SKM-1 (cell line): Measurements from ENCODE around the gene SETBP1.

ENCODE experiments used
- DNase-seq: peaks from one replicate; lab custom pipeline; 2025; ENCODE audit not compliant: unreplicated experiment; lab: John Stamatoyannopoulos, UW

SETBP1 gene

DNA sequence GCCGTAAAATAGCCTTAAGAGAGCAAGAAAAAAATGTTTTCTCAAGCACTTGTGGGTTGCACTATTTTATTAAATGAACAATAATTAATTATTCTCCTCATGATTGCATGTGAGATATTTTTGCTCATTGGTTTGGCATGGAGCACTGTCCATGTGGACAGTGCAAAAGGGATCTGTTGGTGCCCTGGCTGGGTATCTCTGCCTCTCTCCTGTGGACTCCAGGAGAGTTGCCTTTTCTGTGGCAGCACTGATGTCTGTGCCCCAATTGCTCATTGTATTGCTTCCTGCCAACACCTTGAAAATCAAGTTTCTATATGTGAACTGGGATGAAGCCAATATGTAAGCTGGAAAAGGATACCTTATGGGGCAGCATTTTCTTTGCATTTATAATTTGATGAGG is 131.7 kb downstream of the SETBP1 start:
- DNase-seq: no peak

- no peak for DNase-seq
Measured at GRCh38 chr18:44813586-44813985, 132.9 kb downstream of the SETBP1 start.

DNA sequence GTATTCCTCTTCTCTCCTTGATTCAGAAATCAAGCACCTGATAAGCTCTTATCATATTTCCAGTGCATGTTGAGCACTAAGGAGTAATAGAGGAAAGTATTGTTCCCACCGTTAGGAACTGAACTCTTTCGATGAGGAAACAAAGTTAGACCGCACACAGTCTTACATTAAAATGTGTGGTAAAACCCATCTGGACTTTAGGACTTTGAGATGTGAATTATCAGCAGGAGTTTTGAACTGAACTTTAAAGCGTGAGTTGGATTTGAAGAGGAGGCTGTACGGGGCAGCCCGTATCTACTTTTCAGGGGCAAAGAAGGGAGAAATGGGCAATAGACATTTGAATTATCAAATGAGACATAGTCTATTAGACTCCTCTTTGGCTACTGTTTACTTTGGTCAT is 134.4 kb downstream of the SETBP1 start:
- no peak for DNase-seq

GRCh38 chr18:44816050-44816449 is 135.4 kb downstream of the SETBP1 start:
- DNase-seq: no peak

GRCh38 chr18:44816477-44816876 is 135.8 kb downstream of the SETBP1 start:
- DNase-seq: no peak

DNA sequence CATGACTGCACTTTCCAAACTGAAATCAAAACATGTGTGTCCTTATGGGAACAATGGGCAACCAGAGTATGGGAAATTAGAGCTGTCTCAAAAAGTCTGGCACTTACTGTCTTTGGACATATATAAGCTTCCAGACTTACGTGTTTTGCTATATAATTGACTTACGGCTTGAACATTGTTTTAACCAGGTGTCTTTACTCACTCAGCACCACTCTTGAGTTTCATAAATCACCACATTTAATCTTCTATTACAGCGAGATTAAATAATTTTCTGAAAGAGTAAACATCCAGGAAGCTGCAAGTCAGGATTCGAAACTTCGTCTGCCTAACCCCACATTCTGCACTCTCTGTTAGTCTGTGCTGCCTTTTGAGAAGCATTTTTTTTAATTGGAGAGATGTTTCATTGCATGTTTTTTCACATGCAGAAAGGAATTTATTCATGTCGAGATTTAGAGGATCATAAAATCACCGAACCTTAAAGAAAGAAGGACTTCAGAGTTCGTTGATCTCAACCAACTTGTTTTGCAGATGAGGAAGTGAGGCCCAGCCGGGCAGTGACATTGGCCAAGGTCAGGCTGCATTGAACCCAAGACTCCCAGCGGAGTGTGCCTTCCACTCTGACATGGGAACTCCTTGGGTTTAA is 137.3 kb downstream of the SETBP1 start:
- no peak for DNase-seq

DNA sequence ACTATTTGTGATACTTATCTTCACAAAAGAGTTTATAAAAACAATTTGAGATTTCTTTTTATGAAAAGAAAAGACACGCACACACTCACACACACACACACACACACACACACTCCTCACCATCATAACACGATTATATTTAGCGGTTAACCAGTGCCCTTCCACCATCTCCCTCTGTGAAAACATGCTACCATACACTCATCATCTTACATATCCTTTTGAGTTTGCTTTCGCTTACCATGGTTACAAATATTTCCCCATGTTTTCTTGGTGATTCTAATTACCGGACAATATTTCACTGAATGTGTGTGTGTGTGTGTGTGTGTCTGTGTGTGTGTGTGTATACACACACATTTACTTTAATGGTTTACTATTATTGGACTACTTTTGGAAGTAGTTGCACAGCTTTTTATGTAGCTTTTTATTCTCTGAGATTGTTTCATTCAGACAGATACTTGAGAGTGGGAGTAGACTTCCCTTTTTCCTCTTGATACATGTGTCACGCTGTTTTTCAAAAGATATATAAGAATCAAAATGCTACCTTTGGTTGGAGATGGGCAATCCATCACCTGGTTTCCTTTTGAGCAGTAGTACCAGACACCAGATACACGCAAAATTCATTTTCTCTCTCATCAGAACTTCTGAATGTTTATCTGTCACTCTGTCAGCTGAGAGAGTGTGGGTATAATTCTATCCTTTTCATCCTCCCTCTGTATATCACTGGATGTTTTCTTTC is 138.1 kb downstream of the SETBP1 start:
- DNase-seq: no peak

GRCh38 chr18:44819944-44820510 is 139.3 kb downstream of the SETBP1 start:
- no peak for DNase-seq

GRCh38 chr18:44821924-44822323 is 141.2 kb downstream of the SETBP1 start:
- DNase-seq: no peak

DNA sequence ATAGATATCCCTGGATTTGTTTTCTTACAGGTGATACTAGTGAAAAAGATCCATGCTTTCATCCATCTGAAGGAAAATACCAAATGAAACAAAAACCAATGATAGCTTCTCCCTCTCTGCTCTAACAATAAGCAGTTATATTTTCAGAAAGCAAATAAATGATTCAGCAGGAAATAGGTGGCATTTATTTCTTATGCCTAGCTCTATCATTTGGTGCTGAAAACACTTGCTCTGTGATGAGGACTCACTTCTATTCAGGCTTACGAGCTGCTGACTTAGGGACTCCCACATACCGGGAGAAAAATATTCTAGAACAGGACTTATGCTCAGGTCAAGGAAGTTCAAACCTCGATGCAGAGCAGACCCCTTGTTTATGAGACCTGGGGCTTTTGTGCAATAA is 142.6 kb downstream of the SETBP1 start:
- DNase-seq: no peak

DNA sequence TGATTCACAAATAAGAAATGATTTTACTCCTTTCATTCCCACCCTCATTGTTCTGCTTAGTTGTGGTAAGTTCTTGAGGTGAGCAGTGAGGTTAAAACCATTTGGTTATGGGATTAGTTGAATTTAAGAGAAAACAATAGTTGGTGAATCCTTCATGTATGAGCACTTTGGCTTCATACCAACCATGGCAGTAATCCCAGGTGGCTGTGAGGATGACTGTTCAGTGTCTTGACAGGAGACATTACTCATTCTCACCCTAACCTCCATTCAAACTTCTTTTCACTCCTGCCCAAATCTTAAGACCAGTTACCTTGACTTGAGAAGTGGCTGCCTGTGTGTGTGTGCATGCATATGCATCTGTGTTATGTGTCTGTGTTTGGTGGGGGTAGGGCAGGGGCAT is 143.1 kb downstream of the SETBP1 start:
- DNase-seq: no peak

- no peak for DNase-seq
Measured at GRCh38 chr18:44824884-44825283, 144.2 kb downstream of the SETBP1 start.

DNA sequence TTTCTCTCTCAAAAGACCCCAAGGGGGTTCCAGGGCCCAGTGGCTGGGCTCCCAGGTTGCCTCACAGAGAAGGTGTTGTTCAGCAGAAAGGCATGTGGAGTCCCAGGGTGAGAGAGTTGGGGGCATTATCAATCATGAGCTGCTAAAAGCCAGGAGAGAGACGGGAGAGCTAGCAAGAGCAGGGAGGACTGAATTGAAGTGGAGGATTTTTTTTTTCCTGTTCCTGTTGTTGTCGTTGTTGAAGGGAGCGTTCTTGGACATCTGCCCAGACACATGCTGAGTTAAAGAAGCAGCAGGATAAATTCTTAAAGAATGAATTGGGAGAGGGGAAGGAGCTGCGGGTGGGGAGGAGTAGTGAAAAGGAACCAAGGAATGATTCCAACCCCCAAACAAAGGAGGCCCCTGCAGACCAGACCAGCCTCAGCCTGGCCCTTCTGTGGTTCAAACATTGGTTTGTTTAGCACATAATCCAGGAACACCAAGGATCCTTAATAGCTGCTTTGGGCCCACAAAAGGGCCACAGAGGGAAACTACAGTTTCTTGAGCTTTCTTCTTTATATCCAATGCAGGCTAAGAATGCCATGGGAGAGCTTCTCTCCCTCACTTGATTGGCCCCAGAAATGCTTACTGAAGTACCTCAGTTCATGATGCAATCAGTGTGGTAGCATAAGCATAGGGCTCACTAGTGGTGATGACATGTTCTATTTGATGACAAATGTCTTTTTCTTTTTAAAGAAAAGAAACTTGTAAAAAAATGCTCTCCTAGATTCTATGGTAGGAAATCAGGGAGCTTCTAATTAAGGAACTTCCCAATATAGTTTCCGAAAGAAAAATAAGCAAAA is 146.0 kb downstream of the SETBP1 start:
- DNase-seq: no peak

DNA sequence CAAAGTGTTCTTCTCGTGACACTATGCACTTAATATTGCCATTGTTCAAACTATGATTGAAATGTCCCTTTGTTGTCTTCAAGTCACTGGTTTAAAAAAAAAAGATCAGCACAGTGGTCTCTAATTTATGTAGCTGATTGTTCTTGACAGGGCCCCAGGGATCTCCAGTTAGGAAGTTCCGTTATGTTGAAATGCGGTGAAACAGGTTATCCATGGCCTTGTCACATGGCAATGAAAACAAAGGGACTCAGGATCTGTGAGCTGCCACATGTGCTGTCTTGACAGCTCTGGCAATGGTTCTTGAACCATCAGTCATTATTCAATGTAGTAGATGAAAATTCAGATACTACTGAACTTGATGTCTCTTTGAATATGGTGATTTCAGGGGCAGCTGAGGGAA is 147.4 kb downstream of the SETBP1 start:
- no peak for DNase-seq

DNA sequence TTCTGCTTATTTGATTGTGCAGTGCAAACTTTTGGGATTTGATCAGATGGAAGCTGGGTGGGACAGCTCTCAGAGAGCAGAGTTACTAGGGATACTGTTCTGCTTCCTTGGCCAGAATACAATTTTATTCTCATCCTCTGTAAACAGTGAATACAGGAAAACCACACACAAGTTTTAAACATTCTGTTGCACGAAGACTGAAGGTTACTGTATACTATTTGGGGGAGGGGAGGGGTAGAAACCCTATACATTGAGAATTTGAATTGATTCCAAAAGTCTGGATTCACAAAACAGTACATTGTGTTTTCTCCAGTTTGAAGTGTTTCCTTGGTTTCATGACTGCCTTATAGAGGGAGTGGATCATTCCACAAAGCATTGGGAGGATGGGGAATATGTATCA is 149.9 kb downstream of the SETBP1 start:
- DNase-seq: no peak

GRCh38 chr18:44833786-44834185 is 153.1 kb downstream of the SETBP1 start:
- no peak for DNase-seq

DNA sequence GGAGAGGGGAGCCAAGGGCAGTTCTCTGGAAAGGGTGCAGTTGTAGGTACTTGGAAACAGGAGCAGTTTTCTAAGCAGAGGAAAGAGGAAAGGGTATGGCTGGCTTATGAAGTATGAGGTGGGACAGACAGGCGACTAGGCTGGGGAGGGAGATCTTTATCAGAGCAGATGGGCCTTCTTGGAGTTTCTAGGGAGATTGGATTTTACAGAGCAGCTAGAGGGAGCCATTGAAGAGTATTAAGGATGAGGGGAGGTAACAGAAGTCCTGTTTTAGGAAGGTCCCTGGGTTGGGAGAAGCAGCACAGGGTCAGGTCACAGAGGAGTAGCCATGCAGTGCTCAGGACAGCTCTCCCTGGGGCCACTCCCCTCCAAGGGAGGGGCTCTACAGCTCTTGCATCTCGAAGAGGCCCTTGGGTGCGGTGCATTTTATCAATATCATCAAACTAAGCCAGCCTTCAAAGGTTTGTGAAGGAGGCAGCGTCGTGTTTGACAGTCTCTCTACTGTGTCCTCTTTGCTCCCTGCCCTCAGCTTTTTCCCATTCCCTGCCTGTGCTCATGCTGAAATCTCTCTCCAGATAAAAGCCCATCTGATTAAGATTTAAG is 154.3 kb downstream of the SETBP1 start:
- DNase-seq: no peak

- DNase-seq: no peak
Measured at GRCh38 chr18:44835703-44836102, 155.0 kb downstream of the SETBP1 start.

GRCh38 chr18:44836263-44836662 is 155.6 kb downstream of the SETBP1 start:
- no peak for DNase-seq

DNA sequence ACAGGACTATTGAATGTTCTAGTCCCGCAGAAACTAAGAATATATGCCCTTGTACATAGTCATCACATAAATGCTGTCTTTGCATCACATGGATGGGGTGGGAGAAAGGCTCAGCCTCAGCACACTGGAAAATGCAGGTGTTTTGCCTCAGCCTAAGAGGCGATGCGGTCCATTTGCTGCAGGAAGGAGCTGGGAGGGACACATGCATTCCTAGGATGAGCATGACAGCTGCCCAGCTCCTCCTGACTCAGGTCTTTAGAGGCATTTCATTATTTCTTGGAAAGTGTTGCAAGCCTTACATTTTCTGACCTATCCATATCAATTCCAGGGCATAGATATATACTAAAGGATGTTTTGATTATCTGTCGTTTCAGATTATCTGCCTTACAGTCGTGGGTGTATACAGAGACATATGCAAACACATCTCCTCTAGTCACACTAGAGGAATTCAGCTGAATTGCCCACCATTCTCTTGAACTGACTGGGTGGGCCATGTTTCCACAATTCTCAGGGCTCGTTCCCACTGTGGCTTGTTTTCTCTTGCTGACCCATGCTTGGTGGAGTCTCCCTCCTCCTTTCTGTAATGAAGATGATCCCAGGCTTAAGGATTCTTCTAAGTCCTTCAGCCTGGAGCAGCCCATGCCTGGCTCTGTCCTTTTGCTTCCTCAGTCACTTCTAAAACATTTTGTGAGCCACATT is 156.9 kb downstream of the SETBP1 start:
- no peak for DNase-seq
